NCI-H1436 treated with DMSO at 0.1 percent for 48 hours (cell line): ENCODE measurements around the gene LTB4R2.

Experiments used
- DNase-seq: peaks from one replicate; lab custom pipeline; 2025; lab: John Stamatoyannopoulos, UW

The LTB4R2 gene, protein sequence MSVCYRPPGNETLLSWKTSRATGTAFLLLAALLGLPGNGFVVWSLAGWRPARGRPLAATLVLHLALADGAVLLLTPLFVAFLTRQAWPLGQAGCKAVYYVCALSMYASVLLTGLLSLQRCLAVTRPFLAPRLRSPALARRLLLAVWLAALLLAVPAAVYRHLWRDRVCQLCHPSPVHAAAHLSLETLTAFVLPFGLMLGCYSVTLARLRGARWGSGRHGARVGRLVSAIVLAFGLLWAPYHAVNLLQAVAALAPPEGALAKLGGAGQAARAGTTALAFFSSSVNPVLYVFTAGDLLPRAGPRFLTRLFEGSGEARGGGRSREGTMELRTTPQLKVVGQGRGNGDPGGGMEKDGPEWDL

GRCh38 chr14:24309538-24310264 lies at the start of gene LTB4R2:
Gene LTB4R2, plus strand, starts transcription at chr14:24310140. Its CDS starts 525 bp downstream, at chr14:24310665.
- no peak for DNase-seq

- no peak for DNase-seq
These were observed 49.2 kb upstream of the LTB4R2 start for GRCh38 chr14:24260780-24261157.

- no peak for DNase-seq
These were observed 48.5 kb upstream of the LTB4R2 start for GRCh38 chr14:24261256-24261968.

GRCh38 chr14:24261969-24262327 lies 48.0 kb upstream of the LTB4R2 start:
- DNase-seq, result no peak

GRCh38 chr14:24262821-24263733 lies 46.9 kb upstream of the LTB4R2 start, which contains the start of gene TGM1:
Gene TGM1, minus strand, starts transcription at chr14:24263177. Its CDS starts 825 bp downstream, at chr14:24262352.
- DNase-seq, result no peak

DNA sequence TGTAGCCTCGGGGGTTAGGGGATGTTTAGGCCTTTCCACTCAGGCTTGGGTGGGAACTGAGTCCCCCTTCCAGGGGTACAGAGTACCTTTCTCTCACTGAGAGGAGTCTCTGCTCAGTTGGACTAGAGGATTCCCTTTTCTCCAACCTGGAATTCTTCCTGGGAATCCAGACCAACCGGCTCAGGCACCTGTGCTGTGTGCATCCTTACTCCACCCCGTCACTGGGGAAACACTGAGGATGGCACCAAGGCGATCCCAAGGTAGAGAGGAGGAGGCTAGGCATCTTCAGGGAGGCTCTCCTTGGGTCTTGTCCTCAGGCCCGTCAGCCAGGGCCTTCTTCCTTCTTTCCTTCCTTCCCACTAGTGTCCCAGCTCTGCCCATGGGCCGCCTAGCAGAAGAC lies 46.1 kb upstream of the LTB4R2 start:
- no peak for DNase-seq

DNA sequence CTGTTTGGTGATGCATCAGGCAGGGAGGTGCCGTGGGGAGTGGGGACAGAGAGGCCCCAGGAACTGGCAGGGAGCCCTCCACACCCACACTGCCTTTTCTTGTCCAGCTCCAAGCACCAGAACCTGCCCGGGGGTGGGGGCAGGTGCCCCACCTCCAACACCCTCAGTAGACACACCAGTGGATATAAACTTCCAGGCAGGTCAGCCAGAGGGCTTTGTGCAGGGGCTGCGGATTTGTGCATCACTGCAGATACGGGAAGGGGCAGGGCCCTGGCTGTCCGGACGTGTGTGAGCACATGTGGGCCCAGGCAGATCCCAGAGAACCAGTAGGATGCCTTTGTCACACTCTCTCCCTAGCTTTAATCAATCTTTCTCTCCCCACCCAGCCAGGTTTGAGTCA lies 45.6 kb upstream of the LTB4R2 start:
- no peak for DNase-seq

- DNase-seq, result no peak
These were observed 43.3 kb upstream of the LTB4R2 start for GRCh38 chr14:24266344-24267244.

- no peak for DNase-seq
These were observed 42.4 kb upstream of the LTB4R2 start for GRCh38 chr14:24267516-24267915.

DNA sequence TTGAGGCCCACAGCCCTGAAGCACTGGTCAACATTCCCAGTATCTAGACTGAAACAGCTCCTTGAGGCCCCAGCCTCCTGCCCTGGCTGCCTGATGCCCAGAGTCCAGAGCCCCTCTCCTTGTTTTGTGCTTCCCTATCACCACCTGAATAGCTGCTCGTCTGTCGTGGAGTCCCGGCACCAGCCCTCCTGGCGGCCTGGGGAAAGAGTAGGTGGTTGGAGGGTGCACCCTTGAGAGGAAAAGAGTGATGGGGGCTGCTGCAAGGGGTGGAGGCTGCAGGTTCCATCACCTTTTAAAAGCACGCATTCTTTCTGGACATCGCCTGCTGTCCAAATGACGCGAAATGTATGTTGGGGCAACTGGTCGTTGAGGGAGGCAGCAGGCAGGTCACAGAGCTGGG lies 41.7 kb upstream of the LTB4R2 start:
- DNase-seq, result no peak

GRCh38 chr14:24269368-24269767 lies 40.6 kb upstream of the LTB4R2 start:
- no peak for DNase-seq

DNA sequence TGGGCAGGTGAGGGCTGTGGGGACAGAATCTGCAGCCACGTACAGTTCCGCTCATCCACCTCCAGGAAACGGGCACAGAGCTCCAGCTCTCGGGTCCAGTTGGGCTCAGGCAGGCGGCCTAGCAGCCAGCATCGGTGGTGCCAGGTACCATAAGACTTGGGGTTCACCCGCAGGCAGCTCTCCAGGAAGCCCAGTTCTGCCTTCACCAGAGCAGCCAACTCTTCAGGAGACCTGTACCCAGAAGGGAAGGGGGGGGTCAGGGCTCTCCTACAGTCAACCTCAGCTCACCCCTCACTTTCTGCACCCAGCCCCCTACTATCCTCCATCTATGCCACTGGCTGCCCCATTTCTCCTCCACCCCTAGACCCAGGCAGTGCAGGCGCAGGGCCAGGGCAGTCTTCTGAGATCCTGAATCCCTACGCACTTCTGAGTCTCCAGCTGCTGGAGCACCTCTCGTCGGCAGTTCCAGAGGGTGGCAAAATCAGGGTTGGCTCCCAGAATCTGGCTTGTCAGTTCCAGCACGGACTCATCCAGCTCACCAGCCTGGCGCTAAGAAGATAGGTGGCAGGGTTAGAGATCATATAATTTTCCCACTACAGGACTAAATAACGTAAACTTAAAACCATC lies 39.9 kb upstream of the LTB4R2 start:
- DNase-seq, result no peak

- no peak for DNase-seq
These were observed 39.3 kb upstream of the LTB4R2 start for GRCh38 chr14:24270537-24271133.

DNA sequence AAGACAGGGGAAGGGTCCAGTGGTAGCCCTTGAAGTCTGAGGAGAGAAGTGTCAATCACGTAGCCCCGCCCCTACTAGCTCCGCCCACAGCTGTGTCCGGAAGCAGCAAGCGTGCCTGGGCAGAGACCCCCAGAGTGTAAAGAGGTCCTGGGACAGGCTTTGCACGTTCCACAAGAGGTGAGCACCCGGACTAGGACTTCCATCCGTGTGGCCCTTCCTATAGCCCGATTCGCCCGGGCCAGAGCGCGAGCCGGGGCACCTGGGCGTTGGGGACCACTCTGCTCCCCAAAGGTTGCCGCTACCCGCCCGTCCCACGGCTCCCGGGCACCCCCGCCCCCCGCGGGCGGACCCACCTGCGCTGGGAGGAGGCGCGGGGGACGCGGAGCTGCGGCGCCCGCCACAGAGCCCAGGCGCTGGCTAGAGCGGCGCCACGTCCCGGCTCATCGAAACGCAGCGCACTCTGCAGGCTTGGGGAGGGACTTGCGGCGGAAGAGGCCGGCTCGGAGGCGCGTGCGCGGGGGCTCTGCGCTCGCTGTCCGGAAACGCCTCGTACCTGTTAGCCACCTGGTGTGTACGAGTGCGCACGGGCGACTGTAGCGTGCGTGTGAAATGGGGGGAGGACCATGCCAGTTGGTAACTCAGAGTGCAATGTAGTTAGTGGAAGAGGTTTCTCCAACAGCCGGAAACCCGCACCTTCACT lies 38.7 kb upstream of the LTB4R2 start, which contains the start of gene RABGGTA:
Gene RABGGTA, minus strand, starts transcription at position 464 of the 700 bp plus-strand sequence. CDS start 482 bp downstream, outside the sequence.
- DNase-seq, result peak; percentile 57

DNA sequence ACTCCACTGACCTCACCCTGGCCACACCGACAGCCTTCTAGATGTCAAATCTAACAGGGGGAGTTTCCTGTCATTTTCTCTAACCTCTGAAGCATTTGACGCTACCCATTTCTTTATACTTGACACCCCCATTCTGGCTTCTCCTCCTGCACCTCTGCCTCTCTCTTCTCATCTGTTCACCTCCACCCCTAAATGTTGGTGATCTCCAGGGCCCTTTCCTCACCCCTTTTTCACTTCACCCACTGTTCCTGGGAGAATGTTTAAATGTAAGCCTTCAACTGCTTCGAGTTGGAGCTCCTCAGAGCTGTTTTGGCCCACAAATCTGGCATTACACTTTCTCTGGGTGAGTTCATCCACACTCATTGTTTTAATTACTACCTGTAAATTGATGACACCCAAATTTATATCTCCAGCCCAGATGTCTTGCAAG lies 38.1 kb upstream of the LTB4R2 start:
- no peak for DNase-seq

DNA sequence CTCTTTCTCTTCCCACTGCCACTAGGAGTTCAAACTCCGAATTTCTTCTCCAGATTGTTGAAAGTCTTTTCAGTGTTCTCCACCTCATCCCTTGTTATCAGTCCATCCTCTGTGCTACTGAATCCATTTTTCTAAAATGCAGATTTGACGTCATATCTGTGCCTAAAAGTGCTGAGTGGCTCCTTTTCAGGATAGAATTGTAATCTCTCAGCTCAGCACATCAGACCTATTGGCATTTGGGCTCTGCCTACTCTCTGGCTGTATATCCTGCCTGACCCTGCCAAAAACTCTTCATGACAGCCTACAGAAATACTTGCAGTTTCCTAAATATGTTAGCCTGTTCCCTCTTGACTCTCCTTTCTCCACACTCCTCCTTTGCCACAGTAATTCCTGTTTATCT lies 37.5 kb upstream of the LTB4R2 start:
- DNase-seq, result no peak

DNA sequence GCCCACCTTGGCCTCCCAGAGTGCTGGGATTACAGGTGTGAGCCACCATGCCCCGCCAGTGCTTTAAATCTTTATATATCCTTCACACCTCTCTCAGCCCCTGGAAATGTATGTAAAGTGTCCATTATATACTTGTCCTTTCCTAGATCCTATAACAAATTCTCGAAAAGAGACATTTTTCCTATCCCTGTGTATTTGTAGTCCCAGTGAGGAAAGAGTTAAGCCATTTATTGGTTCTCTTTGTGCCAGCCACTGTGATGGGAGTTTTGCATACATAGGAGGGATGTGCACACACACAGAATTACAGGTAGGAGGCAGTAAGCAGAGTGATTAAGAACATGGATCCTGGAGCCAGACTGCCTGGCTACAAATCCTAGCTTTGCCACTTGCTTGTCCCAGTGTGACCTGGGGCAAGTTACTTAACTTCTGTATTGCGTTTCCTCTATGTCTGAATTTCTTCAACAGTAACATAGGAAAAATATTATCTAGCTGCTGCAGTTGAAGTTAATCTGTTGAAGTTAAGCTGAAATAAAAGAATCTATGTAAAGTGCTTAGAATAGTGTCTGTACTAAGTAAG lies 36.4 kb upstream of the LTB4R2 start:
- DNase-seq, result no peak

DNA sequence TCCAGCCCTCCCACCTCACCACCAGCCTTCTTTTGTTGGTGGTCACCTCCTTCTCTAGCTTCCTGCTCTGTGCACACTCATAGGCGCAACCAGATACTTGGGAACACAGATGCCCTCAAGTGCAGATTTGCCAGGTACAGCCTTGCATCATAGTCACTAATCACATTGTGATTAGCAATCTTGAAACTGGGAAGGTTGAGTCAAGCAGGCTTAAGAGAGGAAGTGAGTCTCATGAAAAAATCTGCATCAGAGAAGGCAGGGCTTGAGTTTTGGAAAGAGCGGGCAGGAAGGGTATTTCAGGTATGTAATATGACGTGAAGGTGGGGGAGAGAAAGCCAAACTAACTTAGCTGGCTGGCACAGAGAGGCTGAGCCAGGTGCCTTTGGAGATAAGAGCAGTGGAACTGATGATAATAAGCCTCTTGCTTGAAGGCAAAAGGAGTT lies 35.8 kb upstream of the LTB4R2 start:
- DNase-seq, result no peak

DNA sequence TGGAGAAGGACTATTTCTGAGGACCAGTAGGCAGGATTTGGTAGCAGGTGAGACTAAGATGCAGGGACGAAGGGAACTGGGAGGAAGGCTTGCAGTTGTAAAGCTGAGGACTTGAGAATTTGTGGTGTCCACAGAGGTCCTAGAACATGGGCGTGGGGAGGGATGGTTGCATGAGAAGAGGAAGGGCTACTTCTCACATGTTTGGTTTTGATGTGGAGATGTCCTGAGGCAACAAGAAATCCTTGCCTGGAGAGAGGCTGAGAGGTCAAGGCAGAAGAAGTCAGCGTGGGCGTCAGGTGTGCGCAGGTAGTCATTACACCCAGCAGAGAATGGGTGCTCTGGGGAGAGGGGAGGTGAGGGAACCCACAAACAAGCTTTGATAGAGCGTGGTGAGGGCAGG lies 32.9 kb upstream of the LTB4R2 start:
- no peak for DNase-seq
